Measurements from ENCODE around the gene NAXD. TPM values are rescaled to one million over a fixed set of nuclear protein-coding genes. Genes with fewer than 3 reads are reported as not detected.

Gene NAXD
- polyA plus RNA-seq, 1 donor from 2014 or later: 58.1 TPM

- H3K9me3 ChIP-seq (ENCODE audit: low read length): no peaks in the 10 kb centered on the region
- H3K27ac ChIP-seq (ENCODE audit: low read length): no peak overlapping the region
- H3K79me2 ChIP-seq (replicated peaks; ENCODE audit: insufficient read depth, low read length): no peaks in the 10 kb centered on the region
- no peak for TF ChIP-seq TAF1 (IDR thresholded peaks at IDR 0.05; ENCODE audit: low read depth)
- TF ChIP-seq, protein P1, sequence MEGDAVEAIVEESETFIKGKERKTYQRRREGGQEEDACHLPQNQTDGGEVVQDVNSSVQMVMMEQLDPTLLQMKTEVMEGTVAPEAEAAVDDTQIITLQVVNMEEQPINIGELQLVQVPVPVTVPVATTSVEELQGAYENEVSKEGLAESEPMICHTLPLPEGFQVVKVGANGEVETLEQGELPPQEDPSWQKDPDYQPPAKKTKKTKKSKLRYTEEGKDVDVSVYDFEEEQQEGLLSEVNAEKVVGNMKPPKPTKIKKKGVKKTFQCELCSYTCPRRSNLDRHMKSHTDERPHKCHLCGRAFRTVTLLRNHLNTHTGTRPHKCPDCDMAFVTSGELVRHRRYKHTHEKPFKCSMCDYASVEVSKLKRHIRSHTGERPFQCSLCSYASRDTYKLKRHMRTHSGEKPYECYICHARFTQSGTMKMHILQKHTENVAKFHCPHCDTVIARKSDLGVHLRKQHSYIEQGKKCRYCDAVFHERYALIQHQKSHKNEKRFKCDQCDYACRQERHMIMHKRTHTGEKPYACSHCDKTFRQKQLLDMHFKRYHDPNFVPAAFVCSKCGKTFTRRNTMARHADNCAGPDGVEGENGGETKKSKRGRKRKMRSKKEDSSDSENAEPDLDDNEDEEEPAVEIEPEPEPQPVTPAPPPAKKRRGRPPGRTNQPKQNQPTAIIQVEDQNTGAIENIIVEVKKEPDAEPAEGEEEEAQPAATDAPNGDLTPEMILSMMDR (IDR thresholded peaks at IDR 0.05; ENCODE audit: poor library complexity, severe bottlenecking): no peak
- H3K27me3 ChIP-seq (ENCODE audit: insufficient read depth, low read depth, low read length): no peaks in the 10 kb centered on the region
- no peaks in the 10 kb centered on the region for H3K36me3 ChIP-seq (ENCODE audit: insufficient read depth, low read length)
- no peak overlapping the region for H3K9ac ChIP-seq (ENCODE audit: low read length)
- no peaks in the 10 kb centered on the region for H4K20me1 ChIP-seq (ENCODE audit: insufficient read depth)
- H2AFZ ChIP-seq (ENCODE audit: low read depth, low read length): no peak overlapping the region
- H3K9me2 ChIP-seq (ENCODE audit: insufficient read depth, low read length): no peaks in the 10 kb centered on the region
- H3F3A ChIP-seq (ENCODE audit: insufficient read depth, low read length, poor library complexity, severe bottlenecking): no peaks in the 10 kb centered on the region
- no peak overlapping the region for H3K4me2 ChIP-seq (ENCODE audit: low read length)
- H3K4me3 ChIP-seq (ENCODE audit: low read length): no peak overlapping the region
These were observed 21.4 kb downstream of the NAXD start for GRCh38 chr13:110636701-110637201.

DNA sequence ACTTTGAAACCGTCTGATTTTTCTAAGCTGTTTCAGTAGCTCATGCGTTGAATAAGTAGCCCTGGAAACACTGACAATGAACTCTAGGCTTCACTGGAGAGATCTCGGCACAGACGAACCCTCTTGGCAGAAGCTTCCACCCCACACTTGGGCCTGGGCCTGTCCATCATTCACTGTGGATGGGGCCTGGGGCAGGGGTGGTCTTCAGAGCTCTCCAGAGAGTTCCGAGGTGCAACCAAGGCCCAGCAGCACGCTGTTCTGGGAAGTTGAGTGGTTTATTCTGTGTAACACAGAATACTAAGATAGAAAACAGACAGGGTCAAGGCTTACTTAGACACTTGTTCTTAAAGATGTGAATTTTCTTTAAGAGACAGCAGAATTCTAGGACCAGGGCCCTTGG is 21.9 kb downstream of the NAXD start:
- Histone ChIP-seq H3K4me3 (ENCODE audit: low read length) (no peak overlapping the region), H3K9me2 (ENCODE audit: insufficient read depth, low read length) (no peaks in the 10 kb centered on the region), H3F3A (ENCODE audit: insufficient read depth, low read length, poor library complexity, severe bottlenecking) (no peaks in the 10 kb centered on the region), H3K4me2 (ENCODE audit: low read length) (no peak overlapping the region), H3K27me3 (ENCODE audit: insufficient read depth, low read depth, low read length) (no peaks in the 10 kb centered on the region), H3K27ac (ENCODE audit: low read length) (no peak overlapping the region), H4K20me1 (ENCODE audit: insufficient read depth) (no peaks in the 10 kb centered on the region), H3K36me3 (ENCODE audit: insufficient read depth, low read length) (no peaks in the 10 kb centered on the region), H2AFZ (ENCODE audit: low read depth, low read length) (no peak overlapping the region), H3K9me3 (ENCODE audit: low read length) (no peaks in the 10 kb centered on the region), H3K9ac (ENCODE audit: low read length) (no peak overlapping the region), H3K79me2 (replicated peaks; ENCODE audit: insufficient read depth, low read length) (no peaks in the 10 kb centered on the region)
- TF ChIP-seq, protein P1 (IDR thresholded peaks at IDR 0.05; ENCODE audit: poor library complexity, severe bottlenecking): no peak
- no peak for TF ChIP-seq MXI1 (conservative IDR thresholded peaks at IDR 0.05; ENCODE audit: poor library complexity, severe bottlenecking)
- TF ChIP-seq RAD21 (conservative IDR thresholded peaks at IDR 0.05): no peak
- TF ChIP-seq, protein P2, sequence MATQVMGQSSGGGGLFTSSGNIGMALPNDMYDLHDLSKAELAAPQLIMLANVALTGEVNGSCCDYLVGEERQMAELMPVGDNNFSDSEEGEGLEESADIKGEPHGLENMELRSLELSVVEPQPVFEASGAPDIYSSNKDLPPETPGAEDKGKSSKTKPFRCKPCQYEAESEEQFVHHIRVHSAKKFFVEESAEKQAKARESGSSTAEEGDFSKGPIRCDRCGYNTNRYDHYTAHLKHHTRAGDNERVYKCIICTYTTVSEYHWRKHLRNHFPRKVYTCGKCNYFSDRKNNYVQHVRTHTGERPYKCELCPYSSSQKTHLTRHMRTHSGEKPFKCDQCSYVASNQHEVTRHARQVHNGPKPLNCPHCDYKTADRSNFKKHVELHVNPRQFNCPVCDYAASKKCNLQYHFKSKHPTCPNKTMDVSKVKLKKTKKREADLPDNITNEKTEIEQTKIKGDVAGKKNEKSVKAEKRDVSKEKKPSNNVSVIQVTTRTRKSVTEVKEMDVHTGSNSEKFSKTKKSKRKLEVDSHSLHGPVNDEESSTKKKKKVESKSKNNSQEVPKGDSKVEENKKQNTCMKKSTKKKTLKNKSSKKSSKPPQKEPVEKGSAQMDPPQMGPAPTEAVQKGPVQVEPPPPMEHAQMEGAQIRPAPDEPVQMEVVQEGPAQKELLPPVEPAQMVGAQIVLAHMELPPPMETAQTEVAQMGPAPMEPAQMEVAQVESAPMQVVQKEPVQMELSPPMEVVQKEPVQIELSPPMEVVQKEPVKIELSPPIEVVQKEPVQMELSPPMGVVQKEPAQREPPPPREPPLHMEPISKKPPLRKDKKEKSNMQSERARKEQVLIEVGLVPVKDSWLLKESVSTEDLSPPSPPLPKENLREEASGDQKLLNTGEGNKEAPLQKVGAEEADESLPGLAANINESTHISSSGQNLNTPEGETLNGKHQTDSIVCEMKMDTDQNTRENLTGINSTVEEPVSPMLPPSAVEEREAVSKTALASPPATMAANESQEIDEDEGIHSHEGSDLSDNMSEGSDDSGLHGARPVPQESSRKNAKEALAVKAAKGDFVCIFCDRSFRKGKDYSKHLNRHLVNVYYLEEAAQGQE (IDR thresholded peaks at IDR 0.05; ENCODE audit: borderline replicate concordance): no peak
- no peak for TF ChIP-seq TAF1 (IDR thresholded peaks at IDR 0.05; ENCODE audit: low read depth)
- TF ChIP-seq POLR2AphosphoS5 (IDR thresholded peaks at IDR 0.05): no peak
- TF ChIP-seq SMC3 (conservative IDR thresholded peaks at IDR 0.05; ENCODE audit: poor library complexity): no peak
- no peak for TF ChIP-seq EP300 (conservative IDR thresholded peaks at IDR 0.05; ENCODE audit: poor library complexity, severe bottlenecking)
- no peak for TF ChIP-seq EZH2 (IDR thresholded peaks at IDR 0.05; ENCODE audit: borderline replicate concordance, insufficient read depth, low read length, poor library complexity, severe bottlenecking)

All from neural cell (in vitro differentiated cells).